Measurements from ENCODE around the gene NUTM1.
"Not testable (repeated sequence)": the region's sequence is repeated elsewhere in the genome, so short reads cannot be mapped to it uniquely, and the experiment has no call there.

NUTM1 gene

GRCh38 chr15:34337557-34338306, 5.4 kb upstream of the NUTM1 start, which contains the start of gene SLC12A6:
Gene SLC12A6, minus strand, starts transcription at chr15:34337781. Its CDS starts 1,101 bp downstream, at chr15:34336680.
- peak; percentile 77 to 82 for DNase-seq (ENCODE audit: low read depth in 2 of 2)

DNA sequence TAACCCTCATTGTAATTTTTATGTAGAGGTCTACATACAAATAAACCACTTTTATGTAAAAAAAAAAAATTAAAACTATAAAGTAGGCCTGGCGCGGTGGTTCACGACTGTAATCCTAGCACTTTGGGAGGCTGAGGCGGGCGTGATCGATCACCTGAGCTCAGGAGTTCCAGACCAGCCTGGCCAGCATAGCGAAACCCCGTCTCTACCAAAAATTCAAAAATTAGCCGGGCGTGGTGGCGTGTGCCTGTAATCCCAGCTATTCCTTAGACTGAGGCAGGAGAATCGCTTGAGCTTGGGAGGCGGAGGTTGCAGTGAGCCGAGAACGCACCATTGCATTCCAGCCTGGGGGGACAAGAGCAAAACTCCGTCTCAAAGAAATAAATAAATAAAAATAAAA, 4.8 kb upstream of the NUTM1 start:
- DNase-seq (ENCODE audit: low read depth in 2 of 2) = no peak

GRCh38 chr15:34339946-34340345, 3.2 kb upstream of the NUTM1 start:
- DNase-seq (ENCODE audit: low read depth in 2 of 2) = no peak

DNA sequence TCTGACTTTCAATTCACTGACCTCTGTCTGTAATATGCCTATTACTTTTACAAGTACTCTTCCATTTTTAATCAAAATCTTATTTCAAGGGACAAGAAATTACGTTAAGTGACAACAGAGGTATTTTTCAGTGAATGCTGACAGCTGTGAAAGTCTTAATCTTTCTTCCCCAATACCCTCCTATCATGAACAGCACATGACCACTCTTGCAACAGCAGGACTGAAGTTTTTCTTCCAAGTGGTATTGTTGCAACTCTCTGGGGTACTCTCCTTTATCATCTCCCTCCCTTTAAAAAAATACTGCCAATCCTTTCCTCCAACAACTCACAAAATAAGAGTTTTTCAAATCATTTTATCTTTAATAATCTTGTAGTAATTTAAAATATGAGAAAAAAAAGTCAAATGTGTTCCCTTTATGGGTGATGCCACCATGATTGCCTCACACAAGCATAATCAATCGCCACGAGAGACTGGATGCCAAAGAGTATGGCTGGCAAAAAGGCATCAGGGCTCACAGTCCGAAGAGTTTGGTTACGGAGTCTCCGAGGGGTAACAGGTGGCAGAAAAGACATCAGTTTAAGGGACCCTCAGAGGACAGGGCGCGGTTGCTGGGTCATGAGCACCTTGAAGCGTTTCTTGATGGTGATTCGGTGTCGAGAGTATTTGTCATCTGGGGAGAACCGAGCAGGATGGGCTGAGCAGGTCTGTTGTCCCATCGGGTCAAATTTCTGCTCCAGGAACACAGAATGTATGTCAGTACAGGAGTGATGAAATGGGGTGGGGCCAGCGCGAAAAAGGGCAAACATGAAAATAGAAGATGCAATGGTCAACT, 1.5 kb upstream of the NUTM1 start:
- DNase-seq (ENCODE audit: low read depth in 2 of 2) = no peak

GRCh38 chr15:34342213-34342736, 840 bp upstream of the NUTM1 start:
- DNase-seq (ENCODE audit: low read depth in 2 of 2) = not testable (repeated sequence)

GRCh38 chr15:34347951-34348638, 5.0 kb downstream of the NUTM1 start:
- DNase-seq (ENCODE audit: low read depth in 2 of 2) = no peak

GRCh38 chr15:34348735-34349300, 5.7 kb downstream of the NUTM1 start:
- DNase-seq (ENCODE audit: low read depth in 2 of 2) = no peak

DNA sequence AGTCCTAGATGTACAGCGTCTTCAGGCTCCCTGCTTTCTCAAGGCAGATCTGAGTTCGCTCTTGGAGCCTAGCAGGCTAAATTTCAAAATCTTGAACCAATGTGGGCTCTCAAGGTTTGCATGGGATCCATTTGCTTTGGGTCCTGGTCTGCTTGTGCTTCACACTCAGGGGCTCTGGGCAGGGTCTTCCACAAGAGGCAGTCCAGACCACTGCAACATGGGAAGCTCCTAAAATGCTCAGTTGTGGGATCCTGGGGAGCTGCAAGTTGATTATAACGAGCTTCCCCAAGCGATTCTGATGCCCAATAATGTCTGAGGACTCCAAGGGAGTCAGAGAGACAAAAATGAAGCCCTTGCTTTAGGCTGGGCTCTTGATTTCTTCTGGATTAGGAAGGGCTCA, 6.7 kb downstream of the NUTM1 start:
- DNase-seq (ENCODE audit: low read depth in 2 of 2) = no peak

GRCh38 chr15:34352996-34353395, 9.9 kb downstream of the NUTM1 start:
- DNase-seq (ENCODE audit: low read depth in 2 of 2) = not testable (repeated sequence)

- DNase-seq (ENCODE audit: low read depth in 2 of 2) = no peak
These were observed 10.5 kb downstream of the NUTM1 start for GRCh38 chr15:34353627-34354026.

DNA sequence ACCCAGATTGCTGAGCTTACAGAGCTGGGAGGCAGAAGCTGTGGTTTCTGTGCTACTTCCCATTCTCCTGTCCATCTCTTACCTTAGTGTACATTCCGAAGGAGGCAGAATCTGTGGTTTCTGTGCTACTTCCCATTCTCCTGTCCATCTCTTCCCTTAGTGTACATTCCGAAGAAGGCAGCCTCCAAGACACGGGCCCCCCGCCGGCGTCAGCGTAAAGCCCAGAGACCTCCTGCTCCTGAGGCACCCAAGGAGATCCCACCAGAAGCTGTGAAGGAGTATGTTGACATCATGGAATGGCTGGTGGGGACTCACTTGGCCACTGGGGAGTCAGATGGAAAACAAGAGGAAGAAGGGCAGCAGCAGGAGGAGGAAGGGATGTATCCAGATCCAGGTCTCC, 11.2 kb downstream of the NUTM1 start:
- no peak for DNase-seq (ENCODE audit: low read depth in 2 of 2)

GRCh38 chr15:34355241-34355640, 12.1 kb downstream of the NUTM1 start:
- DNase-seq (ENCODE audit: low read depth in 2 of 2) = no peak

DNA sequence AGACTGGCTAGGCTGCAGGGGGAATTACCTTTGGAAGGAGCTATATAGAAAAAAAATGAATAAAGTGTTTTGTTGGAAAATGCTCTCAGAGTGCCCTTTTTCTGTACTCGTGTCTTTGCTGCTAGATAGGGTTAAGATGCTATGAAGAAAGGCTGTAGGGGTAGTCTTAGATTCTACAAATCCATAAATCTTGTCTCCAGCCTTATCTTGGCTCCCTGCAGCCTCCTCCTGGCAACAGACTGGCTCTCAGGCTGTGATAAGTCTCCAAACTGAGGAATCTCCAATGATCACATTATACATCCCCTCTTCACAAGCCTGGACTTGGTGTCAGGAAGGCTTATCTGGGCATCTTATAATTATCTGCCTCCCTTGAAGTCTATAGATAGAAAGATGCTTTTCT, 14.5 kb downstream of the NUTM1 start:
- no peak for DNase-seq (ENCODE audit: low read depth in 2 of 2)

DNA sequence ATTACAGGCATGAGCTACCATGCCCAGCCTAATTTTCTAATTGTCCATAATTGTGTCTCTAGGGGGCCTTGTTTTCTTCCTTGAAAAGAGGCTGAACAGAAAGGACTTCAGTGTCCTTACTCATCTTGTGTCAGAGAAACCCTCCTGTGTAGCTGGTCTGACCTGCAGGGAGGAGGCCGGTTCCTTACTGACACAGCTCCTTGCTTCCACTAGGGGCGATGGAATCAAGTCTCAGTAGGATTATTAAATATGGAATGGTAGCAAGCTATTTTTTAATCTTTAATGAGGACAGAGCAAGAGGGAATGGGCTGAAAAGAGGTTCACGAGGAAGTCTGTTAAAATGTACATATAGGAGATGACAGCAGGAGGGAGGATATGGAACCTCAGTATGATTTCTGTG, 15.3 kb downstream of the NUTM1 start:
- no peak for DNase-seq (ENCODE audit: low read depth in 2 of 2)

DNA sequence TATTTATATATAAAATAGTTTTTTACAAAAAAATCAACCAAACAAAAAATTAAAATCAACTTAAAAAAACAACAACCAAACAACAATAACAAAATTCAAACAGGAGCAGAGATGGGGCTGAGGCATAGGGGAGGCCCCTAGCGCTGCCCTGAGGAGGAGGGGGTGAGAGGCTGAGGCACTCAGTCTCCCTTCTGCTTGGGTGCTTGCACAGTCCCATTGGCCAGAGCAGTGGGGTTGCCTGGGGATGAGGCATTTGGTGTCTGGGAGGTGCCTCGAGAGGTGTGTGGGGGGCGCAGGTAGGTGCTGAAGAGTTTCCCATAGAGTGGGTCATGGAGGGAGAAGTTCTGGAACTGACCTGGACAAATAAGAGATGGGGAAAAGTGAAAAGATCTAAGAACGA, 15.8 kb downstream of the NUTM1 start:
- DNase-seq (ENCODE audit: low read depth in 2 of 2) = no peak

DNA sequence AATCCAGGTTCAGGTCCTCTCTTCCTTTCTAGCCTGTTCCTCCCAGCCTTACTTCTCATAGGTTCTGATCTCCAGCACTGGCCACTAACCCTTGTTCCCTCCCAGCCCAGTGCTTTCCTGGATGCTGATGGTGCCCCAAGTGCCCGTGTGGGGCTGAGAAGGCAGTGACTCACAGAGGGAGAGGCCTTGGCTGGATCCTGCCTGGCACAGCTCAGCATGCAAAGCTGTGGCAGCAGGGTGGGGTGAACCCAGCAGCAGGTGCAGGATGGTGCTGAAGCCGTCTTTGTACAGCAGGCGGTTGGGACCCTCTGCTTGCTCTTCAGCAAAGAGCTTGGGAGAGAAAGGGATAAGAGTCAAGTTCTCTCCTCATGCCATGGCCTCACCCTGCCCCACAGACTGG, 16.3 kb downstream of the NUTM1 start:
- no peak for DNase-seq (ENCODE audit: low read depth in 2 of 2)

- DNase-seq (ENCODE audit: low read depth in 2 of 2) = no peak
These were observed 17.2 kb downstream of the NUTM1 start for GRCh38 chr15:34360298-34360697.

DNA sequence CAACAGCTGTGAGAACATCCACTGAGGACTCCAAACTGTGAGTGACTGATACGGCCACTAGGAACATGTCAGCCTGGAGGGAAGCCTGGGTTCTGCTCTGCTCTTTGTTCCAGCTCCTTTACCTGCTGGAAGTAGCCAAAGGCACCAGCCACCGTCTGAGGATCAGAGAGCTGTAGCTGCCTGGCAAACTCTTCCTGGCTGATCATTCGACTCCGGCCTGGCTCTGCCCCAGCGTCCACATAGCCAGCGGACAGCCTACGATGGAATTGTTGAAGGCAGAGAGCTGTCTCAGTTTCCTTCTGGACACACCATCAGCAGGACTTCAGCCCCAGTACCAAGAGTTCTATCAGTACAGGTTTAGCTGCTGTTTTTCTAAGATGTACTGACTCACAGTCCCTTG, 18.2 kb downstream of the NUTM1 start:
- DNase-seq (ENCODE audit: low read depth in 2 of 2) = no peak

DNA sequence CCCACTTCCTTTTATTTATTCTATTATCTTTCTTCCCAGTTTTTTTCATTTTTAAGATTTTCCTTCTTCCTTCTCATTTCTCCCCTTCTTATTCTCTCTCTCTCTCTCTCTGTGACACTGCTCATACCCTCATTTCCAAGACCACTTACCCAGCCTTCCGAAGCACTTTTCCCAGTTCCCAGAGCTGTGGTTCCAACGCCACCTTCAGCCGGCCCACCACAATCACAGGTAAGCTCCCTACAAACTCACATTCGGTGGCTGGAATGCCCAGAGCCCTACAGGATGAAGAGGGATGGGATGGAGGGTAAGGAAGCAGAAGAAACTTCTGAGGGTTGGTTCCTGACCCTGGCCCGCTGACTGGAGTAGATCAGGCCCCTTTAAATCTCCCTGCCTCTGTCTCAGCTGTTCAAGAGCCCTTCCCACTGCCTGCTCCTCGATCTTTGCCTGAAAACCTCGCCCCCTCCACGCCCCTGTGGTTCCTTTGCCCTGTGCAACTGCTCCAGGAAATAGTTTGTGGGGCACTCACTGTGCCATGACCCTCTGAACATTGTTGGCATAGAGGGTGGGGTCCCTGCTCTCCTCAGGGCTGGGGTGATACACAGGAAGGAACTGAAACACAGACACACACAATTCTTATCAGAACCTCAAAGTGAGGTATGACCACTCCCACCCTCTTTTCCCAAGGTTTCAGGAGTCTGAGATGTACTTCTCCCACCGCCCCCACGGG, 19.1 kb downstream of the NUTM1 start:
- no peak for DNase-seq (ENCODE audit: low read depth in 2 of 2)

DNA sequence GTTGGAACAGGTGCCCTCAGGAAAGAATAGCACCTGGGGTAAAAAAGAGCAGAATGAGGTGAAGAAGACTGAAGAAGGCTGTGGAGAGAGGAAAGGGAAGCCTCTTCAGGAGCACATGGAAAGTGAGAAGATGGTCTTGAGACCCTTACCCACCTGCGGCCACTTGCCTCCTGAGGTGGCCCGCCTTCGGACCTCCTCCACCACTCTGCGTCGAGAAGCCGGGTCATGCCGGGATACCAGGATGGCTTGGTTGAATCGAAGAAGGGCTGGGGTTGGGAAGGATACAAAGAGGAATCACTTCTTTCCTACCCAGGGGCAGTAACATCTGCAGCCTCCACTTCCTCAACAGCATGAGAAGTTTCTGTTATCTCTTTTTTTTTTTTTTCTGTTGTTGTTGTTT, 20.9 kb downstream of the NUTM1 start:
- DNase-seq (ENCODE audit: low read depth in 2 of 2) = no peak
